Left hindlimb (tissue), 1 donor: ENCODE data around the gene FBXL16.
"Not testable (repeated sequence)": the region's sequence is repeated elsewhere in the genome, so short reads cannot be mapped to it uniquely, and the experiment has no call there.

Source experiments
- DNase-seq: peaks from one replicate; pipeline ENCODE4 v3.0.0-alpha.2; 2018

FBXL16 gene

DNA sequence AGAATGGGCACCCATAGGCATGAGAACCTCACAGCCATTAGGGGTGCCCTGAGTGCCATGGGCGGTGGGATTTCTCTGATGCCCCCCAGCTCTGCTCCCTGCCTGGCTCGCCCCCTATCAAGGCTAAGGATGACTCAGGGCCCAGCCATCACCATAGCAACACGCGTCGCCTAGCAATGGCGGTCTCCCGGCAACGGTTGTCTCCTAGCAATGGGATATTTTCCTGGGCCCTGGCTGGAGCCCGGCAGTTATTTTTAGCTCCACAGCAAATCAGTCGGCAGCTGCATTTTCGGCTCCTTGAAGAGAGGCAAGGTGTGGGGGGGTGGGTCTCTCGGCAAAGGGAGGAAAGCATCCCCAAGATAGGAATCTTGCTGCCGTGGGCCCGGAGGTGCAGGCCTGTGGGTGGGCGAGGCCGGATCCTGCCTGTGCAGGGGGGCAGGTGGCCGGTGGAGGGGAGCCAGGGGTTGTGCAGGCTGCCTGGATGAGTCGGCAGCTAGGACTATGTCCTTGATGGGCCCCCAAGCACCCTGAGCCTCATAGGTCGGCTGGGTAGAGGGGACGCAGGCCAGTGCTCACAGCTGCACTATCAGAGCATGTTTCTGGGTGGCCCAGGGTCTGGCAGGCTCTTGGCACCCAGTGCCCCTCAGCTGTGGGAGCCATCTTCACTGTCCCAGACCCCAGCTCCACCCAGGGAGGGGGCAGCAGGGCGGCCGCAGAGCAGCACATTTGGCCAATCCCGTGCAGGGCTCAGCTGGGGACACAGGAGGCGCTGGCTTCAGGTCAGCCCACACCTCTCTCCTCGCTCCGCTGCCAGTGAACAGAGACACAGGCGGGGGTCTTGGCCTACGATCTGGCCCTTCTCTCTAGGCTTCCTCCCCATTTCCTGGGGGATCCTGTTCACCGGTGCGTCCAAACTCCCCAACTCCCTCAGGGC, 4.2 kb upstream of the FBXL16 start:
- no peak for DNase-seq

- DNase-seq = no peak
Measured at GRCh38 chr16:708959-709358, 3.4 kb upstream of the FBXL16 start.

DNA sequence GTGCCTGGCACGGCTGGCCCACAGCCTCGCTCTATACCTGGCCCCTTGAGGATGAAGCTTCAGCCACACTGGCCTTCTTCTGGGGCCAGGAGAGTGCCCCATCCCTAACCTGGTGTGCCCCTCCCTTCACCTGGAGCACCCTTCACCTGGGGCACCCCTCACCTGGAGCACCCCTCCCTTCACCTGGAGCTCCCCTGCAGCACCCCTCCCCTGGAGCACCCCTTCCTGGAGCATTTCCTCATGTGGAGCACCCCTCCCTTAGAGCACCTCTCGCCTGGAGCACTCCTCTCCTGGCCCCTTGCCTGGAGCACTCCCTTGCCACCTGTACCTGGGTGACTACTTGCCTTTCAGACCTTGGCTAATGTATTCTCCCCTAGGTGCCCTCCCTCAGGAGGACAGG, 2.4 kb upstream of the FBXL16 start:
- DNase-seq = no peak

- no peak for DNase-seq
Measured at GRCh38 chr16:707062-707538, 1.5 kb upstream of the FBXL16 start.

DNA sequence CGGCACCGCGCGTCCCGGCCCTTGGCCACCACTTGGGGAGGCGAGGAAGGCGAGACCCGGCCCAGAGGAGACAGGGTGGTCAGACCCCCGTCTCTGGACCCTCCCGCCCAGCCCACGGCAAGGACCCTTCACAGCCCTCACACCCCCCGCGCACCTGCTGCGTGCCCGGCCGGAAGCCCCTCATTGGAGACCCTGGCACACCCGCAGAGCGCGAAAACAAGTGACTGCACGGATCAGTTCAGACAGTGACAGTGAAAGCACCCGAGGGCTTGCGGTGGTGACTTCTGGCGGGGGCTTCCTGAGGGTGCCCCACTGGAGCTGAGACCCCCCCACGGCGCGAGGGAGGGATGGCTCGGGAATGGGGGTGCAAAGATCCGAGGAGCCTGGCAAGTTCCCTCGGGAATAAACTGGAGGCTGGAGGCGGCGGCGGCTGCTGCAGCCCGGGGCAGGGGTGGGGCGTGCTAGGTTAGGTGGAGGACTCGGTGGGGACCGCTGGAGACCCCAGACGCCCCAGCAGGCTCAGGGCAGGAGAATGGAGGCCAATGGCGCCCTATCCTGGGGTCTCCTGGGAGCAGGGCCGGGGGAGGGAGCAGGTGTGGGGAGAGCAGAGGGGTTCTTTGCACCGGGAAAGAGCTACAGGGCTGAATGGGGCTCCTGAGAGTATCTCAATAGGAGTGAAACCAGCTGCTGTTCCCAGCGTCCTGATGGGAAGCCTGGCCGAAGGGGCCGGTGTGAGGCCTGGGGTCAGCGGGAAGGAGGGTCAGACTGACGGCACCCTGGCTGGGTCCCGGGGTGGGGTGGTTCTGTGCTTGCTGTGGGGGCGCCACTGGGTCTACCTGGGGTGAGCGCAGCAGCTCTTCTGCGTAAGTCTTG, 824 bp upstream of the FBXL16 start:
- DNase-seq = no peak

DNA sequence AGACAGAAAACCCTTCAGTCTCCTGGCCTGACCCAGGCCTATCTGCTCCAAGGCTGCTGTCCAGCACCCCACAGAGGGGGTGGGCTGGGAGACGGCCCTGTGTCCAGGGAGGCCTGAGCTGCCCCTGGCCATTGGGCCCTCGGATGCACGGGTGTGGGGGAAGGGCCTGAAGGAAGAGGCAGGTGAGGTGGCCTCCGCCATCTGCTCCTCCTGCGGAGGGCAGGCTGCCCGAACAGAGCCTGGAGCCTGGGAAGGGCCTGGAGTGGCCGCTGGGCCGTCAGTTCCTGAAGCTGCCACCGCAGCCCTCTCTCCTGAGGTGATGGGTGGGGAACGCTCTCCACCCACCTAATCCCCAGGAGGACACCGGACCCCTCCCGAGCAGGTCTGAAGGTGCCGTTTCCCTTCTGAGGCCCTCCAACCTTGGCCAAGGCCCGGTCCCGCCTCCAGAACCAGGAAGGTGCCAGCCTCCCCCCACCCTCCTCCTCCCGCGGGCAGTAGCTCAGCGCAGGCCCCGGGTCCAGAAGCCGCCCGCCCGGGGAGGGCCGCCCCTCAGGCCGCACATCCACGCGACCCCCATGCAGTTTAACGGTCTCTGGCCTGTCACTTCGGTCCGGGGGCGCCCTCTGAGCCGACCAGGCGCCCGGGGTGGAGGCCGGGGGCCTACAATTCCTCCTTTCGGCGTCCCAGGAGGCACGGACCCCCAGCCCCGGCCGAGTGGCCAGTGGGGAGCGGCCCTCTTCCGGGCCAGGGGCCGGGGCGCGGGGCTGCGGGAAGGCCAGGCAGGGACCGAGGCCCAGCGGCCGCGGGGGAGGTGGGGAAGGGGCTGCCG, 835 bp downstream of the FBXL16 start:
- no peak for DNase-seq

- DNase-seq = no peak
Measured at GRCh38 chr16:704047-704446, 1.6 kb downstream of the FBXL16 start.

DNA sequence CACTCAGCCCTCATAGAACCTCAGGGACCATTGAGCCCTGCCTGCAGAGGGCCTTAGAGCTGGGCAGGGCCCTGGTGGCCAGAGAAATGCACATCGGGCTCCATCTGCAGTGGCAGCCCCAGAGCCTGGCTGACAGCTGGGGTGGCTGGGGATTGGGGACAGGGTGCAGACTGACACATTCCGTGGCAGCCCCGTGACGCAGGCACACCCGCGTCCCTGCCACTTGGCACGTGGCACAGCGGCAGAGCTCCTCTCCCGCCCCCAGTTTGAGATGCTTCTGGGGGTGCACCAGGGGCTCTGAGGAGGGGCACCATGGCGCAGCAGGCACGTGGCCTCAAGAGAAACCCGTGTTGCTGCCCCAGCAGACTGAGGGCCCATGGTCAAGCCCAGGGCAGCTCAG, 2.2 kb downstream of the FBXL16 start:
- no peak for DNase-seq

DNA sequence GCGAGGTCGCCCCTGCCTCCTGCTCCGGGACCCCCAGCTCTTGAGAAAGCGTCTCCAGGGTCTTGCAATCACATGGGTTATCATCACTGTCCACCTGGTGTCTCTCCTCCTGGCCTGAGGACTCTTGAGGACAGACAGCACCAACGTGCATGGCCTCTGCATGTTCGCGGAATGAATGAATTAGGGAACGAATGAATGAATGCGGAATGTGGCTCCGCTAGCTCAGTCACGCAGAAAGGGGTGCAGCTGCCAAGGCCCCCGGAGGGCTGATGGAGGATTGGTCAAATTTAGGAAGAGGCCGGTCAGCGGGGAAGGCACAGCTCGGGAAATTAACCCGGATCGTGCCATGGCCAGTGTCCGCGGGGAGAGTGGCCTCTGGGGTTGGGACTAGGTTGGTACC, 3.3 kb downstream of the FBXL16 start:
- no peak for DNase-seq

- no peak for DNase-seq
Measured at GRCh38 chr16:700684-701584, 4.7 kb downstream of the FBXL16 start.

- DNase-seq = no peak
Measured at GRCh38 chr16:698911-699671, 6.5 kb downstream of the FBXL16 start.

DNA sequence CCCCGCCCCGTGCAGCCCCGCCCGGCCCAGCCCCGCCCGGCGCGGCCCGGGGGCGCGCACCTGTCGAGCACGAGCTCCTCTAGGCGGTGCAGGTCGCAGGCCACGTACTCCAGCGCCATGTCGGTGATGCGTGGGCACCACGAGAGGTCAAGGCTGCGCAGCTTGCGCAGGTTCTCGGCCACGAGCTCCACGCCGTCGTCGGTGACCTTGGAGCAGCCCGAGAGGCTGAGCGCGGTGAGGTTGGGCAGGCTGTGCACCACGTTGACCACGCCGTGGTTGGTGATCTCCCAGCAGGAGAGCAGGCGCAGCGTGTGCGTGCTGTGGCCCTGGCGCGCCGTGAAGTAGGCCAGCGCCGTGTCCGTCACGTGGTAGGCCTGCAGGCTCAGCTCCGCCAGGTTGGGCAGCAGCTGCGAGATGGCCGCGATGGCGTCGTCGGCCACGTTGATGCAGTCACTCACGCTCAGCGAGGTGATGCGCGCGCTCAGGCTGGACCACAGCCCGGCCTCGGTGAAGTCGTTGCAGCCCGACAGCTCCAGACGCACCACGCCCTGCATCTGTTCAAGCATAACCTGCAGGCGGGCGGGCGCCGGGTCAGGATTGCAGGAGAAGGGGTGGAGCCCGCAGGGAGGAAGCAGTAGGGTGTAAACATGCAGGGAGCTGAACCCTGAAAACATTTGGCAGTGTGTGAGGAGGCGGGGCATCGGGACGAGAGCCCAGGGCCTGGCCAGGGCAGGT, 10.1 kb downstream of the FBXL16 start:
- DNase-seq = no peak

- no peak for DNase-seq
Measured at GRCh38 chr16:694863-695354, 10.7 kb downstream of the FBXL16 start.

- DNase-seq = no peak
Measured at GRCh38 chr16:694187-694862, 11.3 kb downstream of the FBXL16 start.

DNA sequence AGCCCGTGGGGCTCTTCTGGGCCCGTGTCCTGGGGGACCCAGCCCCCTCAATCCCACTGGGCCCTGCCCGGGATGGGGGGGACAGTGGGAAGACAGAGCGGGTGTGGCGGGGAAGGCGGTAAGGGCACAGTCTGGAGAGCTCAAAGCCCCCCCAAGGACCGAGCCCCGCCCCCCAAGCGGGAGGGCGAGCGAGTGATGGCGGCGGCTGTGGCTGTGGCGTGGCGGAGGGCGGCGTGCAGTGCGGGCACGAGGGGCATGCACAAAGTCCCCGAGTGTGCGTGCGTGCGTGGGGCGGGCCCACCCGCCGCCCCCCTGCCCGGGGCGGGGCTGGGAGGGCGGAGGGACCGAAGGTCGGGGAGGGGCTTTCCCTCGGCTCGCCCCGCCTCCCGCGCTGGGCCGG, 11.8 kb downstream of the FBXL16 start:
- DNase-seq = no peak

GRCh38 chr16:693364-693763, 12.2 kb downstream of the FBXL16 start:
- no peak for DNase-seq

- DNase-seq = no peak
Measured at GRCh38 chr16:692356-693108, 13.1 kb downstream of the FBXL16 start.

DNA sequence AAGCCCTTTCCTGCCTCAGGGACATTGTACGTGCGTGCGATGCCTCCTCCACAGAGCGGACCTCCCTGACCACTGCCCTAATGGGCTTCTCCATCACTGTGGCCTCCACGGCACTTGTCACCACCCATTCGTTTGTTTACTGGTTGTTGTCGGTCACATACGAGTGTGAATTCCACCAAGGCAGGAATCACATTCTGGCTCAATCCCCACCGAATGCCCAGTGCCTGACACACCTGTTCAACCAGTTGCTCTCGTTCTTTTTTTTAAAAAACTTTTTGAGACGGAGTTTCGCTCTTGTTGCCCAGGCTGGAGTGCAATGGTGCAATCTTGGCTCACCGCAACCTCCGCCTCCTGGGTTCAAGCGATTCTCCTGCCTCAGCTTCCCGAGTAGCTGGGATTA, 14.4 kb downstream of the FBXL16 start:
- not testable (repeated sequence) for DNase-seq
